ENCODE measurements around the gene KLHL5. TPM values are rescaled to one million over a fixed set of nuclear protein-coding genes. Genes with fewer than 3 reads are reported as not detected.
A peak's percentile ranks its signal among the peaks of the same experiment; 100 is the strongest.

KLHL5 gene
- total and polyA plus RNA-seq, 2 of the 4 experiments (the other 2 are of a cell fraction): 58.8 to 97.7 TPM

- DNase-seq (peak; percentile 50), ATAC-seq (ENCODE audit: low read depth) (peak; percentile 54)
- TF ChIP-seq SMC3 (IDR thresholded peaks at IDR 0.05; ENCODE audit: low read depth, low read length) (no peak), USF2 (IDR thresholded peaks at IDR 0.05; ENCODE audit: low read depth, low read length) (no peak), MAZ (IDR thresholded peaks at IDR 0.05; ENCODE audit: borderline replicate concordance, low read depth, low read length) (no peak), BHLHE40 (IDR thresholded peaks at IDR 0.05; ENCODE audit: low read depth, low read length) (no peak), MXI1 (IDR thresholded peaks at IDR 0.05; ENCODE audit: borderline replicate concordance, low read depth, low read length) (no peak), RFX5 (IDR thresholded peaks at IDR 0.05; ENCODE audit: low read depth, low read length) (no peak), NFE2L2 (IDR thresholded peaks at IDR 0.05; ENCODE audit: low read depth, low read length) (no peak), CHD1 (IDR thresholded peaks at IDR 0.05; ENCODE audit: low read depth, low read length) (no peak), RAD21 (IDR thresholded peaks at IDR 0.05; ENCODE audit: low read length) (no peak), MAFK (IDR thresholded peaks at IDR 0.05; ENCODE audit: low read depth, low read length) (no peak), RCOR1 (IDR thresholded peaks at IDR 0.05; ENCODE audit: insufficient replicate concordance, low read length) (no peak)
- TF ChIP-seq, protein P1, sequence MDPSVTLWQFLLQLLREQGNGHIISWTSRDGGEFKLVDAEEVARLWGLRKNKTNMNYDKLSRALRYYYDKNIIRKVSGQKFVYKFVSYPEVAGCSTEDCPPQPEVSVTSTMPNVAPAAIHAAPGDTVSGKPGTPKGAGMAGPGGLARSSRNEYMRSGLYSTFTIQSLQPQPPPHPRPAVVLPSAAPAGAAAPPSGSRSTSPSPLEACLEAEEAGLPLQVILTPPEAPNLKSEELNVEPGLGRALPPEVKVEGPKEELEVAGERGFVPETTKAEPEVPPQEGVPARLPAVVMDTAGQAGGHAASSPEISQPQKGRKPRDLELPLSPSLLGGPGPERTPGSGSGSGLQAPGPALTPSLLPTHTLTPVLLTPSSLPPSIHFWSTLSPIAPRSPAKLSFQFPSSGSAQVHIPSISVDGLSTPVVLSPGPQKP (IDR thresholded peaks at IDR 0.05; ENCODE audit: borderline replicate concordance, low read depth, low read length): no peak
- TF ChIP-seq, protein P2, sequence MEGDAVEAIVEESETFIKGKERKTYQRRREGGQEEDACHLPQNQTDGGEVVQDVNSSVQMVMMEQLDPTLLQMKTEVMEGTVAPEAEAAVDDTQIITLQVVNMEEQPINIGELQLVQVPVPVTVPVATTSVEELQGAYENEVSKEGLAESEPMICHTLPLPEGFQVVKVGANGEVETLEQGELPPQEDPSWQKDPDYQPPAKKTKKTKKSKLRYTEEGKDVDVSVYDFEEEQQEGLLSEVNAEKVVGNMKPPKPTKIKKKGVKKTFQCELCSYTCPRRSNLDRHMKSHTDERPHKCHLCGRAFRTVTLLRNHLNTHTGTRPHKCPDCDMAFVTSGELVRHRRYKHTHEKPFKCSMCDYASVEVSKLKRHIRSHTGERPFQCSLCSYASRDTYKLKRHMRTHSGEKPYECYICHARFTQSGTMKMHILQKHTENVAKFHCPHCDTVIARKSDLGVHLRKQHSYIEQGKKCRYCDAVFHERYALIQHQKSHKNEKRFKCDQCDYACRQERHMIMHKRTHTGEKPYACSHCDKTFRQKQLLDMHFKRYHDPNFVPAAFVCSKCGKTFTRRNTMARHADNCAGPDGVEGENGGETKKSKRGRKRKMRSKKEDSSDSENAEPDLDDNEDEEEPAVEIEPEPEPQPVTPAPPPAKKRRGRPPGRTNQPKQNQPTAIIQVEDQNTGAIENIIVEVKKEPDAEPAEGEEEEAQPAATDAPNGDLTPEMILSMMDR (conservative IDR thresholded peaks at IDR 0.05; ENCODE audit: low read depth, low read length): no peak
- dilution Hi-C loops (cut with HindIII; ENCODE audit: low sequenced_read_pairs, unreplicated experiment): no loop called here
- H3K4ac ChIP-seq (ENCODE audit: low read depth, low read length): no peak overlapping the region; the same call in 1 of the 2 replicates
- H3K9me1 ChIP-seq (ENCODE audit: insufficient read depth, low read length): no peaks in the 10 kb centered on the region
- no peak overlapping the region for H3K23ac ChIP-seq (ENCODE audit: low read depth, low read length)
- CTCF ChIA-PET: no interaction called here
- peak overlapping the region; percentile 12; the same call in 1 of the 2 replicates for H3K18ac ChIP-seq (ENCODE audit: low read depth, low read length)
- H3K4me2 ChIP-seq (ENCODE audit: low read depth, low read length): no peak overlapping the region
- WGBS, 2 experiments (ENCODE audit: extremely low coverage in 2 of 2, insufficient read length in 1 of 2): no CpG with 5 or more reads among the region's 1 CpG
- H2BK20ac ChIP-seq (ENCODE audit: low read depth, low read length): peak overlapping the region; percentile 36; the same call in 1 of the 2 replicates
- peak overlapping the region; percentile 72 for H2BK5ac ChIP-seq (ENCODE audit: low read depth, low read length, poor library complexity, severe bottlenecking)
- H3K4me1 ChIP-seq (ENCODE audit: control insufficient read depth, insufficient read depth, low read length): peaks cover 3% of the 10 kb centered on the region; the same call in 1 of the 2 replicates
- H3K9ac ChIP-seq (ENCODE audit: low read depth, low read length): no peak overlapping the region
- H2AK9ac ChIP-seq (replicated peaks; ENCODE audit: low read depth, low read length, poor library complexity): no peak overlapping the region
- 0 out of 2 replicates have a peak overlapping the region, but pooled peaks have one; percentile 1 for H3K14ac ChIP-seq (replicated peaks; ENCODE audit: low read depth, low read length)
- peak overlapping the region; percentile 23; the same call in 1 of the 2 replicates for H2BK120ac ChIP-seq (ENCODE audit: low read depth, low read length)
- intact Hi-C loops (cut with micrococcal nuclease): no loop called here
- BruUV-seq (replicated peaks): no TSS peak
- H3K27ac ChIP-seq (ENCODE audit: insufficient read depth, low read length): peak overlapping the region; percentile 63; the same call in 1 of the 2 replicates
- H3K4me3 ChIP-seq (ENCODE audit: insufficient read depth, low read depth, low read length): no peak overlapping the region
- POLR2A ChIA-PET (ENCODE audit: unreplicated experiment): no interaction called here
- H3K27me3 ChIP-seq (ENCODE audit: control insufficient read depth, insufficient read depth, low read length): no peaks in the 10 kb centered on the region
- no peaks in the 10 kb centered on the region for H3K9me3 ChIP-seq (ENCODE audit: control insufficient read depth, insufficient read depth, low read length)
- no peaks in the 10 kb centered on the region for H3K36me3 ChIP-seq (ENCODE audit: control insufficient read depth, insufficient read depth, low read length)
- in situ Hi-C loops (cut with MboI; ENCODE audit: low sequenced_read_pairs): no loop called here
- no peak overlapping the region for H2AFZ ChIP-seq (replicated peaks; ENCODE audit: low read length, poor library complexity)
- H3K79me1 ChIP-seq (ENCODE audit: low read depth in 1 of 2, low read length in 2 of 2): no peaks in the 10 kb centered on the region
- 0 out of 4 replicates have a peak overlapping the region, but pooled peaks of 1 of the 2 experiments have one; percentile 5 for H4K8ac ChIP-seq (ENCODE audit: low read depth in 2 of 2, low read length in 2 of 2)
- peak overlapping the region; percentile 34; the same call in 1 of the 3 replicates for H2BK15ac ChIP-seq (ENCODE audit: low read depth, low read length)
- H4K91ac ChIP-seq (ENCODE audit: insufficient read depth, low read depth, low read length): peak overlapping the region; percentile 66
- no peaks in the 10 kb centered on the region for H4K20me1 ChIP-seq (ENCODE audit: insufficient read depth, low read length)
- H3K56ac ChIP-seq (ENCODE audit: extremely low read depth, insufficient read depth, low read length): no peak overlapping the region
- H4K5ac ChIP-seq (ENCODE audit: low read depth, low read length): no peak overlapping the region; the same call in 1 of the 2 replicates
- no peak overlapping the region for H2AK5ac ChIP-seq (ENCODE audit: low read depth, low read length)
Observed at GRCh38 chr4:39023059-39023458, 39.0 kb upstream of the KLHL5 start.

Data from IMR-90 (cell line).